Heart left ventricle (tissue), 16 donors: ENCODE measurements around the gene CCIN. TPM values are rescaled to one million over a fixed set of nuclear protein-coding genes. Genes with fewer than 3 reads are reported as not detected.

Experiments used
- ATAC-seq, 4 donors: fragments of 200-7000 bp; cut with Tn5 transposase; one replicate each; pipeline ENCODE4 v1.9.1; 2020 to 2022; ENCODE audit warnings: moderate library complexity in 4 of 4, mild to moderate bottlenecking in 3 of 4, moderate number of reproducible peaks in 1 of 4
- DNase-seq, 5 donors: peaks; one replicate each; pipeline ENCODE4 v3.0.0-alpha.2; 2020
- H3K27ac ChIP-seq, 12 donors: fragments of 200-600 bp; sonication (generic) in 4 of 12; one replicate each; pipeline versions ENCODE4 v1.5.0 to v1.8.0; 2016 to 2022; ENCODE audit warnings: mild to moderate bottlenecking in 2 of 12
- H3K27me3 ChIP-seq, 9 donors: fragments of 200-600 bp; sonication (generic) in 2 of 9; one replicate each; pipeline versions ENCODE4 v1.5.1 to v1.8.0; 2016 to 2022; ENCODE audit warnings: mild to moderate bottlenecking in 3 of 9
- H3K36me3 ChIP-seq, 9 donors: fragments of 200-600 bp; sonication (generic) in 2 of 9; one replicate each; pipeline versions ENCODE4 v1.5.0 to v1.8.0; 2018 to 2022; ENCODE audit warnings: mild to moderate bottlenecking in 2 of 9
- H3K4me1 ChIP-seq, 12 donors: fragments of 200-600 bp; sonication (generic) in 4 of 12; one replicate each; pipeline versions ENCODE4 v1.5.0 to v1.8.0; 2016 to 2022; ENCODE audit warnings: mild to moderate bottlenecking in 3 of 12
- H3K4me3 ChIP-seq, 12 donors: fragments of 200-600 bp; sonication (generic) in 4 of 12; one replicate each; pipeline versions ENCODE4 v1.5.0 to v1.8.0; 2017 to 2022; ENCODE audit warnings: mild to moderate bottlenecking in 9 of 12, moderate library complexity in 4 of 12
- H3K9me3 ChIP-seq, 12 donors: fragments of 200-600 bp; sonication (generic) in 4 of 12; one replicate each; pipeline versions ENCODE4 v1.5.0 to v1.8.0; 2016 to 2022; ENCODE audit warnings: mild to moderate bottlenecking in 1 of 12
- CTCF ChIP-seq, 12 donors: fragments of 200-600 bp; sonication (generic) in 4 of 12; IDR thresholded peaks; one replicate each; pipeline versions ENCODE4 v1.5.0 to v1.8.0; 2018 to 2022; ENCODE audit warnings: antibody characterized with exemption in 12 of 12, mild to moderate bottlenecking in 5 of 12
- POLR2A ChIP-seq, 2 donors: fragments of 450-650 bp; IDR thresholded peaks; one replicate each; pipeline ENCODE4 v1.6.1; 2017; ENCODE audit warnings: antibody characterized with exemption in 2 of 2, mild to moderate bottlenecking in 2 of 2, moderate library complexity in 2 of 2
- WGBS, 4 donors: extraction: QIAGEN DNeasy Blood & Tissue Kit in 2 of 4; methylation state at CpG; one replicate each; pipeline versions ENCODE4 v1.1.5 to v1.1.7; 2013 to 2018; 5-methylcytosine and 5-hydroxymethylcytosine counted together
- intact Hi-C, 10 donors: fragments of 100-400 bp; cut with DNase I; formaldehyde crosslinking; loops; one replicate each; pipeline versions ENCODE4 v1.11.1 to v1.14.2; 2022
- polyA plus RNA-seq, 2 donors: library from polyadenylated mRNA; stranded (reverse); fragments of 200-250 nt; gene quantifications; one replicate each; pipeline ENCODE4 v1.2.3, GENCODE V29; 2013
- total RNA-seq, 9 donors: library from RNA; depleted of rRNA in 2 of 9; stranded (reverse); fragments of >200 nt in 2 of 9; fragmentation: NEBNext Ultra II Directional in 3 of 9; extraction: Animal tissue kit (Norgen Biotek cat#: 25700) in 3 of 9; gene quantifications; one replicate each; pipeline versions ENCODE4 v1.1.0 to v1.2.4, GENCODE V29; 2016 to 2023
- donor health status: ischemic (EF 13 %, LVEDD 7.1; RV severe dilation, severe dysfunction).
- donor health status: healthy with polysubstance abuse.
- donor health status: DM: no; HTN: yes; CAD: no.
- donor health status: DM: no; HTN: no; CAD: no.
- donor health status: ischemic (EF 25% LVEDD 6.9; RV normal size, moderate dysfunction).
- donor health status: ischemic (EF 25% LVEDD 5.7; RV mildly dilated, moderate dysfunction).
- donor health status: healthy.
- donor health status: DM: yes; HTN: yes; CAD: no.
- donor health status: ischemic (EF 35%, LVEDD 5.7; RV mildly dilated, moderate dysfunction).
- donor health status: nonischemic (EF 11% LVEDD 7.7; RV severe dilation, severe dysfunction).
- donor health status: DM: yes; HTN: yes; CAD: no.
- donor health status: PGD.
- donor health status: ischemic (EF 29% LVEDD 5.4; RV normal size, mild dysfunction).
- donor health status: nonischemic (EF 23%, LVEDD 6.1; RV moderate dilation, normal function).

CCIN gene
- total and polyA plus RNA-seq, 11 donors = 0.09 to 0.25 (median 0.16) TPM; not detected in 6

DNA sequence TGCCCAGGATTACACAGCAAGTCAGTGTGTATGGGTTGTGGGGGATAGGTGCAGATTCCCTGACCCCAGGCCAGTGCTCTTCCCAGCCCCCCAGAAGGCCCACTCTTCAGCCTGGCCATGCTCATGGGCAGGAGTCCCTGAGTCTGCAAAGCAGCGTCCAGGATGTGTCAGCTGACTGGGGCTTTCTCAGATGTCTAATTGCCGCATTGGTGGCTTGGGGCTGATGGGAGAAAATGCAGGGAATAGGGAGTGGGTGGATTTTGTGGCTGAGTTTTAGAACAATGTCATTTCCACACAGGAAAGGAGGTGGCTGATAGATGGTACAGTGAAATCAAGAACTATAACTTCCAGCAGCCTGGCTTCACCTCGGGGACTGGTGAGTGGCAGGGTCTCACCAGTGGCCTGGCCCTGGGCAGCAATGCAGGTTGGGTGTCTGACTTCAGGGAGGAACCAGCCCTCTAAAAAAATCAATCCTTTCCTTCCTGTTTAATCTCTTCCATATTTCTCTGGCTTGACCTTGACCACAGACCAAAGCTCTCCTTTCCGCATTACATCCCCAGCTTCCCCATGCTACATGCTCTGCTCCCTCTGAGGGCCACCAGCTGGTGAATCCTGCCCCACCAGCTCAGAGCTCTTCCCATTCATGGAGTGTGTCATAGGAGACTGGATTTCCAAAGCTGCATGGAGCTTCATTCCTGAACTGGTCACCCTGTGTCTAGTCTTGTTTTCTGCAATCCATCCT, 18.4 kb upstream of the CCIN start:
- TF ChIP-seq CTCF (IDR thresholded peaks at IDR 0.05) (no peak), POLR2A (IDR thresholded peaks at IDR 0.05) (no peak)
- peaks cover 0 to 99% (median 37%) of the 10 kb centered on the region in 12 donors for H3K4me1 ChIP-seq
- H3K36me3 ChIP-seq = peaks cover 0 to 23% (median 0%) of the 10 kb centered on the region in 9 donors
- no peak for DNase-seq
- peak overlapping the region in 1 of 12 donors; percentile 37 for H3K4me3 ChIP-seq
- 66 to 74% (median 68%) methylated on average over 4 of the region's 4 CpGs for WGBS, 4 donors
- no peak for ATAC-seq
- no peaks in the 10 kb centered on the region for H3K27me3 ChIP-seq
- peaks cover 0 to 5% (median 0%) of the 10 kb centered on the region in 12 donors for H3K9me3 ChIP-seq
- H3K27ac ChIP-seq = peak overlapping the region in 11 of 12 donors; percentile 47 to 93 (median 66)
- intact Hi-C loops = no loop called here

DNA sequence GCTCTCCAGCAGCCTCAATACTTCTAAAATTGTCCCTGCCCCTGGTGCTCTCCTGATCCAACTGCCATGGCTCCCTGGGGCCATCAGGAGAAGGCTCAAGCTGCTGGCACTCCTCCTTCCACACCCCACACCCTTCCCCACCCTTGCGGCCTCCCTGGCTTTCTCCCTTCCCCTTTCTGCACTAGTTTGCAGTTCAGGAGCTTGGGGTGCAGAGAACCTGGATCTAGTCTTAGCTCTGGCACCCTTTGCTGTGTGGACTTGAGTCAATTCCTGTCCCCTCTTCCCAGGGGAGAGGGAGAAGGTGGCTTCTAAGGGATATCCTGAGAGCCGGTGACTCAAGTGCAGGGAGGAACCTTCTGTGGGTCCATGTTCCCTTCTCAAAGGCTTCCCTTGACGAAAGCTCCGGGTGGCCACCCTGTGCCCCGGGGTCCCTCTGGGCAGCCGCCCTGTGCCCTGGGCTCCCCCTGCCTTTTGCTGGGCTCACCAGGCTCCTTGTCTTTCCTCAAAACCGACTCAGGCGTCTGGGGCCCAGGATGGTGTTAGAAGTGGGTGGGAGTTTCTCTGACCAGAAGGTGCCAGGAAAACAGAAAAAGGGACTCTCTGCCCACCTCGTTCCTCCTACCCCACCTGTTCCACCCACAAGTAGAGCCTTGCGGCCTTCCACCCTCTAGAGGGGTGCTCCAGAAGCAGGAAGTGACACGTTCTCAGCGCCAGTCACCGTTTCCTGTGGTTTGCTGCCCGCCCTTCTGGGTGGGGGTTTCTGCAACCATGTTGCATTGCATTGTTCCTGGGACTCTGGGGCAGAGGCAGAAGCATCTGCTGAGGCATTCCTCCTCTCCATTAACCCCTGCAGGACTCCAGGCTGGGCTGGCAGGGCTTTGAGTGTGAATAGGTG, 17.6 kb upstream of the CCIN start:
- intact Hi-C loops = no loop called here
- Histone ChIP-seq H3K9me3 (peaks cover 0 to 2% (median 0%) of the 10 kb centered on the region in 12 donors), H3K27ac (peak overlapping the region in 11 of 12 donors; percentile 47 to 93 (median 66)), H3K27me3 (no peaks in the 10 kb centered on the region), H3K4me3 (peak overlapping the region in 2 of 12 donors; percentile 6 to 37), H3K4me1 (peaks cover 0 to 95% (median 37%) of the 10 kb centered on the region in 12 donors), H3K36me3 (peaks cover 0 to 28% (median 0%) of the 10 kb centered on the region in 9 donors)
- no peak for TF ChIP-seq POLR2A (IDR thresholded peaks at IDR 0.05)
- no peak for TF ChIP-seq CTCF (IDR thresholded peaks at IDR 0.05)
- ATAC-seq (peak; percentile 24 to 68 (median 51)), DNase-seq (peak; percentile 44 to 80 (median 69))
- WGBS, 4 donors = 67 to 82% (median 75%) methylated on average over 10 to 14 of the region's 14 CpGs

- DNase-seq (no peak), ATAC-seq (no peak)
- H3K4me3 ChIP-seq = no peak overlapping the region
- H3K36me3 ChIP-seq = peaks cover 0 to 24% (median 0%) of the 10 kb centered on the region in 9 donors
- H3K4me1 ChIP-seq = peaks cover 0 to 84% (median 36%) of the 10 kb centered on the region in 12 donors
- 92 to 94% (median 93%) methylated on average over 10 of the region's 10 CpGs for WGBS, 4 donors
- TF ChIP-seq CTCF (IDR thresholded peaks at IDR 0.05) (no peak), POLR2A (IDR thresholded peaks at IDR 0.05) (no peak)
- intact Hi-C loops = no loop called here
- no peaks in the 10 kb centered on the region for H3K27me3 ChIP-seq
- H3K27ac ChIP-seq = peak overlapping the region in 4 of 12 donors; percentile 34 to 93 (median 70)
- H3K9me3 ChIP-seq = peaks cover 0 to 5% (median 0%) of the 10 kb centered on the region in 12 donors
Measured at GRCh38 chr9:36152741-36153438, 16.3 kb upstream of the CCIN start.
